Endothelial cell of umbilical vein (primary cell): ENCODE measurements around the gene SP140L.

Experiments used
- EZH2 ChIP-seq: IDR thresholded peaks from 2 replicates; pipeline ENCODE4 v1.6.1; 2012; ENCODE audit warnings: borderline replicate concordance, low read depth, mild to moderate bottlenecking, moderate library complexity, low read length, inconsistent platforms; ENCODE audit not compliant: severe bottlenecking
- FOS ChIP-seq: IDR thresholded peaks from 2 replicates; pipeline ENCODE4 v1.6.1; 2011; ENCODE audit warnings: mild to moderate bottlenecking, low read length, moderate library complexity, borderline replicate concordance; ENCODE audit not compliant: insufficient read depth
- GATA2 ChIP-seq: IDR thresholded peaks from 2 replicates; pipeline ENCODE4 v1.7.0; 2011; ENCODE audit warnings: low read depth, mild to moderate bottlenecking, moderate library complexity, mixed read lengths, low read length; ENCODE audit not compliant: insufficient read length, insufficient read depth
- JUN ChIP-seq: IDR thresholded peaks from 2 replicates; pipeline ENCODE4 v1.6.1; 2011; ENCODE audit warnings: borderline replicate concordance, low read depth; ENCODE audit not compliant: insufficient read length, insufficient read depth
- MYC ChIP-seq: IDR thresholded peaks from one replicate; pipeline ENCODE4 v1.6.1; 2011; ENCODE audit warnings: mild to moderate bottlenecking, low read depth, low read length
- POLR2A ChIP-seq: IDR thresholded peaks from 2 replicates; pipeline ENCODE4 v1.6.1; 2012; ENCODE audit warnings: low read depth, mild to moderate bottlenecking, control low read depth, low read length
- POLR2AphosphoS5 ChIP-seq: IDR thresholded peaks from 2 replicates; pipeline ENCODE4 v1.6.1; 2012; ENCODE audit warnings: low read depth, mild to moderate bottlenecking, control low read depth, low read length, moderate library complexity; ENCODE audit not compliant: insufficient read depth
- TF ChIP-seq, protein P1 (sequence below), 2 donors: IDR thresholded peaks; 1 replicate in 1 of 2; 2 replicates in 1 of 2; pipeline ENCODE4 v1.5.1; 2011; ENCODE audit warnings: low read length in 2 of 2, mild to moderate bottlenecking in 2 of 2, moderate library complexity in 2 of 2, control low read depth in 1 of 2, inconsistent platforms in 1 of 2, low read depth in 1 of 2; ENCODE audit not compliant: insufficient read depth in 1 of 2; ENCODE audit errors: extremely low read depth in 1 of 2
- TF ChIP-seq, protein P2 (sequence below): IDR thresholded peaks from 2 replicates; pipeline ENCODE4 v1.6.1; 2011; ENCODE audit not compliant: insufficient read depth, insufficient read length

DNA sequence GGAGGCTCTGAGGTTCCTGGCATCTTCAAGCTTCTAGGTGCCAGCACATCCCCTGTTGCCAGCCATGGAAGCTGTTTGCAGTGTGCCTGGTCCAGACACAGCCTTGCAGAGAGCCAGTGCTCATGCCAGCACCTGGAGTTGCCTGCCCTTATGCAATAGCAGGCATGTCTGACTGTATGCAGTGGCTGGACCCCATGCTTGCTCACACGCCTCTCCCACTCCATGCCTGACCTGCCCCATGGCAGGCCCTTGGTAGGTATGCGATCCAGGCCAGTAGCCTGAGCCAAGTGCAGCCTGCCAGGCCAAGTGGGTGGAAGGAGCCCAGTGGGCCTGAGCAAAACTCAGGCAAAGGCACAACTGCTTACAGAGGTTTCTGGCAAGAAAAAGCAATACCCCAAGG is 19.5 kb upstream of the SP140L start:
- TF ChIP-seq, protein P1, sequence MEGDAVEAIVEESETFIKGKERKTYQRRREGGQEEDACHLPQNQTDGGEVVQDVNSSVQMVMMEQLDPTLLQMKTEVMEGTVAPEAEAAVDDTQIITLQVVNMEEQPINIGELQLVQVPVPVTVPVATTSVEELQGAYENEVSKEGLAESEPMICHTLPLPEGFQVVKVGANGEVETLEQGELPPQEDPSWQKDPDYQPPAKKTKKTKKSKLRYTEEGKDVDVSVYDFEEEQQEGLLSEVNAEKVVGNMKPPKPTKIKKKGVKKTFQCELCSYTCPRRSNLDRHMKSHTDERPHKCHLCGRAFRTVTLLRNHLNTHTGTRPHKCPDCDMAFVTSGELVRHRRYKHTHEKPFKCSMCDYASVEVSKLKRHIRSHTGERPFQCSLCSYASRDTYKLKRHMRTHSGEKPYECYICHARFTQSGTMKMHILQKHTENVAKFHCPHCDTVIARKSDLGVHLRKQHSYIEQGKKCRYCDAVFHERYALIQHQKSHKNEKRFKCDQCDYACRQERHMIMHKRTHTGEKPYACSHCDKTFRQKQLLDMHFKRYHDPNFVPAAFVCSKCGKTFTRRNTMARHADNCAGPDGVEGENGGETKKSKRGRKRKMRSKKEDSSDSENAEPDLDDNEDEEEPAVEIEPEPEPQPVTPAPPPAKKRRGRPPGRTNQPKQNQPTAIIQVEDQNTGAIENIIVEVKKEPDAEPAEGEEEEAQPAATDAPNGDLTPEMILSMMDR (IDR thresholded peaks at IDR 0.05; ENCODE audit: extremely low read depth in 1 of 2, insufficient read depth in 1 of 2, low read depth in 1 of 2, low read length in 2 of 2): no peak
- TF ChIP-seq POLR2A (no peak), POLR2AphosphoS5 (no peak), JUN (no peak), EZH2 (no peak), MYC (no peak), FOS (no peak), GATA2 (no peak)
- TF ChIP-seq, protein P2, sequence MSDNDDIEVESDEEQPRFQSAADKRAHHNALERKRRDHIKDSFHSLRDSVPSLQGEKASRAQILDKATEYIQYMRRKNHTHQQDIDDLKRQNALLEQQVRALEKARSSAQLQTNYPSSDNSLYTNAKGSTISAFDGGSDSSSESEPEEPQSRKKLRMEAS: no peak
